Karpas-422 (cell line): Measurements from ENCODE around the gene FNDC1. TPM values are rescaled to one million over a fixed set of nuclear protein-coding genes. Genes with fewer than 3 reads are reported as not detected.

ENCODE experiments used
- DNase-seq: peaks from one replicate; pipeline ENCODE4 v3.0.0-alpha.2; 2015
- H2AFZ ChIP-seq: fragments of 200-600 bp; sonication (generic); 2 replicates; pipeline ENCODE4 v1.6.1; 2014; ENCODE audit warnings: antibody characterized with exemption, low read length, mixed read lengths
- H3K27ac ChIP-seq: fragments of 200-600 bp; sonication (generic); 2 replicates; pipeline ENCODE4 v1.5.1; 2014; ENCODE audit warnings: mild to moderate bottlenecking, low read length, moderate library complexity
- H3K27me3 ChIP-seq: fragments of 200-600 bp; sonication (generic); 2 replicates; pipeline ENCODE4 v1.6.1; 2014; ENCODE audit warnings: low read length, mixed read lengths
- H3K36me3 ChIP-seq: fragments of 200-600 bp; sonication (generic); 2 replicates; pipeline ENCODE4 v1.6.1; 2014; ENCODE audit warnings: low read length, mixed read lengths; ENCODE audit not compliant: insufficient read depth
- H3K4me1 ChIP-seq: fragments of 200-600 bp; sonication (generic); 2 replicates; pipeline ENCODE4 v1.6.1; 2014; ENCODE audit warnings: mild to moderate bottlenecking, low read length, mixed read lengths
- H3K4me2 ChIP-seq: fragments of 200-600 bp; sonication (generic); 2 replicates; pipeline ENCODE4 v1.6.1; 2014; ENCODE audit warnings: low read length, low read depth, mild to moderate bottlenecking; ENCODE audit not compliant: poor library complexity, severe bottlenecking
- H3K4me3 ChIP-seq: fragments of 200-600 bp; sonication (generic); 2 replicates; pipeline ENCODE4 v1.5.1; 2014; ENCODE audit warnings: mild to moderate bottlenecking, antibody characterized with exemption, low read length, mixed read lengths
- H3K79me2 ChIP-seq: fragments of 200-600 bp; sonication (generic); 2 replicates; pipeline ENCODE4 v1.6.1; 2014; ENCODE audit warnings: mild to moderate bottlenecking, low read length, mixed read lengths
- H3K9ac ChIP-seq: fragments of 200-600 bp; sonication (generic); 2 replicates; pipeline ENCODE4 v1.6.0; 2014; ENCODE audit warnings: low read length
- H3K9me2 ChIP-seq: fragments of 200-600 bp; sonication (generic), shearing (Covaris generic); replicated peaks from 2 replicates; pipeline ENCODE4 v1.6.0; 2014; ENCODE audit warnings: mild to moderate bottlenecking, low read length, moderate library complexity; ENCODE audit not compliant: insufficient read depth
- H3K9me3 ChIP-seq: fragments of 300-700, 200-600 bp; sonication (generic); 2 replicates; pipeline ENCODE4 v1.6.1; 2014; ENCODE audit warnings: low read length, mixed read lengths
- H4K20me1 ChIP-seq: fragments of 200-600 bp; sonication (generic); 2 replicates; pipeline ENCODE4 v1.6.1; 2014; ENCODE audit warnings: mild to moderate bottlenecking, antibody characterized with exemption, low read length, low read depth; ENCODE audit not compliant: insufficient read depth
- total RNA-seq: library from RNA; depleted of rRNA; stranded (reverse); fragments of >200 nt; shearing (Covaris generic); gene quantifications from 2 replicates; pipeline ENCODE4 v1.2.3, GENCODE V29; 2014; ENCODE audit warnings: low replicate concordance

FNDC1 gene
- total RNA-seq, 1 experiment from 2014 or later = 90.0 TPM

GRCh38 chr6:159213405-159213804, 44.2 kb downstream of the FNDC1 start:
- Histone ChIP-seq H3K9me2 (no peaks in the 10 kb centered on the region), H2AFZ (no peak overlapping the region), H3K27ac (peak overlapping the region; percentile 93), H3K79me2 (peaks cover 60% of the 10 kb centered on the region), H3K9ac (peak overlapping the region; percentile 58), H3K36me3 (peaks cover 12% of the 10 kb centered on the region), H3K4me1 (peaks cover 89% of the 10 kb centered on the region), H3K4me3 (no peak overlapping the region), H3K27me3 (no peaks in the 10 kb centered on the region), H4K20me1 (no peaks in the 10 kb centered on the region), H3K9me3 (no peaks in the 10 kb centered on the region), H3K4me2 (peak overlapping the region; percentile 54)
- DNase-seq = peak; percentile 58

- DNase-seq = no peak
- H3K9me3 ChIP-seq = no peaks in the 10 kb centered on the region
- no peaks in the 10 kb centered on the region for H4K20me1 ChIP-seq
- peaks cover 14% of the 10 kb centered on the region for H3K36me3 ChIP-seq
- H3K9me2 ChIP-seq = no peaks in the 10 kb centered on the region
- H2AFZ ChIP-seq = no peak overlapping the region
- peaks cover 91% of the 10 kb centered on the region for H3K4me1 ChIP-seq
- peaks cover 57% of the 10 kb centered on the region for H3K79me2 ChIP-seq
- H3K4me3 ChIP-seq = no peak overlapping the region
- no peak overlapping the region for H3K9ac ChIP-seq
- H3K27me3 ChIP-seq = no peaks in the 10 kb centered on the region
- peak overlapping the region; percentile 93 for H3K27ac ChIP-seq
- peak overlapping the region; percentile 54 for H3K4me2 ChIP-seq
These were observed 45.1 kb downstream of the FNDC1 start for GRCh38 chr6:159214281-159214680.

- H4K20me1 ChIP-seq = no peaks in the 10 kb centered on the region
- no peaks in the 10 kb centered on the region for H3K9me3 ChIP-seq
- H2AFZ ChIP-seq = no peak overlapping the region
- peak overlapping the region; percentile 88 for H3K9ac ChIP-seq
- peak overlapping the region; percentile 100 for H3K27ac ChIP-seq
- peaks cover 89% of the 10 kb centered on the region for H3K4me1 ChIP-seq
- H3K9me2 ChIP-seq = no peaks in the 10 kb centered on the region
- H3K4me2 ChIP-seq = peak overlapping the region; percentile 92
- peak; percentile 99 for DNase-seq
- peaks cover 38% of the 10 kb centered on the region for H3K79me2 ChIP-seq
- H3K4me3 ChIP-seq = peak overlapping the region; percentile 79
- H3K27me3 ChIP-seq = no peaks in the 10 kb centered on the region
- peaks cover 20% of the 10 kb centered on the region for H3K36me3 ChIP-seq
These were observed 48.5 kb downstream of the FNDC1 start for GRCh38 chr6:159217595-159218275.

- peak; percentile 90 for DNase-seq
- Histone ChIP-seq H4K20me1 (no peaks in the 10 kb centered on the region), H3K9ac (peak overlapping the region; percentile 88), H3K27me3 (no peaks in the 10 kb centered on the region), H3K9me3 (no peaks in the 10 kb centered on the region), H3K36me3 (peaks cover 30% of the 10 kb centered on the region), H3K4me3 (peak overlapping the region; percentile 79), H3K4me2 (peak overlapping the region; percentile 92), H3K9me2 (no peaks in the 10 kb centered on the region), H3K4me1 (peaks cover 89% of the 10 kb centered on the region), H2AFZ (no peak overlapping the region), H3K27ac (peak overlapping the region; percentile 100), H3K79me2 (peaks cover 33% of the 10 kb centered on the region)
These were observed 50.9 kb downstream of the FNDC1 start for GRCh38 chr6:159220093-159220492.

- peaks cover 89% of the 10 kb centered on the region for H3K4me1 ChIP-seq
- peak overlapping the region; percentile 88 for H3K9ac ChIP-seq
- peak; percentile 98 for DNase-seq
- no peaks in the 10 kb centered on the region for H4K20me1 ChIP-seq
- no peaks in the 10 kb centered on the region for H3K27me3 ChIP-seq
- H2AFZ ChIP-seq = no peak overlapping the region
- H3K4me2 ChIP-seq = peak overlapping the region; percentile 92
- peaks cover 46% of the 10 kb centered on the region for H3K36me3 ChIP-seq
- H3K9me2 ChIP-seq = no peaks in the 10 kb centered on the region
- no peaks in the 10 kb centered on the region for H3K9me3 ChIP-seq
- H3K4me3 ChIP-seq = peak overlapping the region; percentile 79
- peak overlapping the region; percentile 100 for H3K27ac ChIP-seq
- H3K79me2 ChIP-seq = peaks cover 48% of the 10 kb centered on the region
These were observed 52.4 kb downstream of the FNDC1 start for GRCh38 chr6:159221486-159222170.

GRCh38 chr6:159224452-159224851, 55.3 kb downstream of the FNDC1 start:
- peak overlapping the region; percentile 23 for H3K4me2 ChIP-seq
- H3K4me1 ChIP-seq = peaks cover 86% of the 10 kb centered on the region
- no peak overlapping the region for H3K9ac ChIP-seq
- no peaks in the 10 kb centered on the region for H3K9me3 ChIP-seq
- H3K79me2 ChIP-seq = peaks cover 55% of the 10 kb centered on the region
- H3K36me3 ChIP-seq = peaks cover 65% of the 10 kb centered on the region
- H2AFZ ChIP-seq = no peak overlapping the region
- no peak overlapping the region for H3K4me3 ChIP-seq
- no peaks in the 10 kb centered on the region for H4K20me1 ChIP-seq
- no peak for DNase-seq
- H3K9me2 ChIP-seq = no peaks in the 10 kb centered on the region
- peak overlapping the region; percentile 100 for H3K27ac ChIP-seq
- no peaks in the 10 kb centered on the region for H3K27me3 ChIP-seq

- Histone ChIP-seq H3K4me1 (peaks cover 36% of the 10 kb centered on the region), H2AFZ (no peak overlapping the region), H3K4me3 (no peak overlapping the region), H3K27me3 (no peaks in the 10 kb centered on the region), H3K9me2 (no peaks in the 10 kb centered on the region), H3K4me2 (no peak overlapping the region), H3K9ac (no peak overlapping the region), H4K20me1 (no peaks in the 10 kb centered on the region), H3K27ac (peak overlapping the region; percentile 34; the same call in 1 of the 2 replicates), H3K36me3 (peaks cover 76% of the 10 kb centered on the region), H3K9me3 (no peaks in the 10 kb centered on the region), H3K79me2 (peaks cover 47% of the 10 kb centered on the region)
- no peak for DNase-seq
These were observed 60.5 kb downstream of the FNDC1 start for GRCh38 chr6:159229651-159230051.

- H3K9me3 ChIP-seq = no peaks in the 10 kb centered on the region
- no peaks in the 10 kb centered on the region for H4K20me1 ChIP-seq
- H3K9ac ChIP-seq = no peak overlapping the region
- H3K4me3 ChIP-seq = no peak overlapping the region
- H2AFZ ChIP-seq = no peak overlapping the region
- no peak for DNase-seq
- H3K4me2 ChIP-seq = no peak overlapping the region
- H3K4me1 ChIP-seq = peaks cover 28% of the 10 kb centered on the region
- H3K9me2 ChIP-seq = no peaks in the 10 kb centered on the region
- no peak overlapping the region for H3K27ac ChIP-seq
- H3K79me2 ChIP-seq = peaks cover 50% of the 10 kb centered on the region
- H3K36me3 ChIP-seq = peaks cover 77% of the 10 kb centered on the region
- H3K27me3 ChIP-seq = no peaks in the 10 kb centered on the region
These were observed 63.0 kb downstream of the FNDC1 start for GRCh38 chr6:159232106-159232645.
